ENCODE data around the gene C4orf50.

Gene C4orf50

GRCh38 chr4:6012200-6012599, 6.0 kb downstream of the C4orf50 start:
- Histone ChIP-seq H3K36me3 (ENCODE audit: low read depth) (no peaks in the 10 kb centered on the region), H3K4me1 (ENCODE audit: insufficient read depth, poor library complexity, severe bottlenecking) (no peaks in the 10 kb centered on the region), H3K27ac (ENCODE audit: poor library complexity, severe bottlenecking) (no peak overlapping the region), H3K27me3 (ENCODE audit: insufficient read depth, poor library complexity, severe bottlenecking) (peaks cover 4% of the 10 kb centered on the region), H3K4me3 (ENCODE audit: severe bottlenecking) (no peak overlapping the region), H3K9me3 (ENCODE audit: severe bottlenecking) (no peaks in the 10 kb centered on the region)
- no peak for ATAC-seq (ENCODE audit: low read depth)
- no peak for TF ChIP-seq CTCF (IDR thresholded peaks at IDR 0.05; ENCODE audit: poor library complexity, severe bottlenecking)
- DNase-seq (ENCODE audit: low spot score), result no peak

GRCh38 chr4:6011686-6012085, 6.5 kb downstream of the C4orf50 start:
- Histone ChIP-seq H3K4me3 (ENCODE audit: severe bottlenecking) (no peak overlapping the region), H3K27me3 (ENCODE audit: insufficient read depth, poor library complexity, severe bottlenecking) (peaks cover 4% of the 10 kb centered on the region), H3K4me1 (ENCODE audit: insufficient read depth, poor library complexity, severe bottlenecking) (no peaks in the 10 kb centered on the region), H3K27ac (ENCODE audit: poor library complexity, severe bottlenecking) (no peak overlapping the region), H3K36me3 (ENCODE audit: low read depth) (no peaks in the 10 kb centered on the region), H3K9me3 (ENCODE audit: severe bottlenecking) (no peaks in the 10 kb centered on the region)
- DNase-seq (ENCODE audit: low spot score) (no peak), ATAC-seq (ENCODE audit: low read depth) (peak; percentile 49; the same call in 2 of the 3 replicates)
- TF ChIP-seq CTCF (IDR thresholded peaks at IDR 0.05; ENCODE audit: poor library complexity, severe bottlenecking), result no peak

GRCh38 chr4:6011271-6011671, 7.0 kb downstream of the C4orf50 start:
- no peaks in the 10 kb centered on the region for H3K9me3 ChIP-seq (ENCODE audit: severe bottlenecking)
- no peak for DNase-seq (ENCODE audit: low spot score)
- no peaks in the 10 kb centered on the region for H3K36me3 ChIP-seq (ENCODE audit: low read depth)
- no peak overlapping the region for H3K27ac ChIP-seq (ENCODE audit: poor library complexity, severe bottlenecking)
- no peak for ATAC-seq (ENCODE audit: low read depth)
- H3K4me3 ChIP-seq (ENCODE audit: severe bottlenecking), result no peak overlapping the region
- H3K4me1 ChIP-seq (ENCODE audit: insufficient read depth, poor library complexity, severe bottlenecking), result no peaks in the 10 kb centered on the region
- TF ChIP-seq CTCF (IDR thresholded peaks at IDR 0.05; ENCODE audit: poor library complexity, severe bottlenecking), result no peak
- peaks cover 4% of the 10 kb centered on the region for H3K27me3 ChIP-seq (ENCODE audit: insufficient read depth, poor library complexity, severe bottlenecking)

GRCh38 chr4:6010789-6011188, 7.4 kb downstream of the C4orf50 start:
- H3K36me3 ChIP-seq (ENCODE audit: low read depth), result no peaks in the 10 kb centered on the region
- no peak overlapping the region for H3K4me3 ChIP-seq (ENCODE audit: severe bottlenecking)
- DNase-seq (ENCODE audit: low spot score) (no peak), ATAC-seq (ENCODE audit: low read depth) (no peak)
- H3K4me1 ChIP-seq (ENCODE audit: insufficient read depth, poor library complexity, severe bottlenecking), result no peaks in the 10 kb centered on the region
- no peaks in the 10 kb centered on the region for H3K9me3 ChIP-seq (ENCODE audit: severe bottlenecking)
- peaks cover 4% of the 10 kb centered on the region for H3K27me3 ChIP-seq (ENCODE audit: insufficient read depth, poor library complexity, severe bottlenecking)
- no peak overlapping the region for H3K27ac ChIP-seq (ENCODE audit: poor library complexity, severe bottlenecking)
- no peak for TF ChIP-seq CTCF (IDR thresholded peaks at IDR 0.05; ENCODE audit: poor library complexity, severe bottlenecking)

- H3K27me3 ChIP-seq (ENCODE audit: insufficient read depth, poor library complexity, severe bottlenecking), result peaks cover 4% of the 10 kb centered on the region
- ATAC-seq (ENCODE audit: low read depth) (no peak), DNase-seq (ENCODE audit: low spot score) (peak; percentile 8)
- H3K4me3 ChIP-seq (ENCODE audit: severe bottlenecking), result no peak overlapping the region
- TF ChIP-seq CTCF (IDR thresholded peaks at IDR 0.05; ENCODE audit: poor library complexity, severe bottlenecking), result no peak
- no peaks in the 10 kb centered on the region for H3K4me1 ChIP-seq (ENCODE audit: insufficient read depth, poor library complexity, severe bottlenecking)
- H3K36me3 ChIP-seq (ENCODE audit: low read depth), result no peaks in the 10 kb centered on the region
- H3K9me3 ChIP-seq (ENCODE audit: severe bottlenecking), result no peaks in the 10 kb centered on the region
- H3K27ac ChIP-seq (ENCODE audit: poor library complexity, severe bottlenecking), result no peak overlapping the region
Observed at GRCh38 chr4:6009452-6009851, 8.8 kb downstream of the C4orf50 start.
